ENCODE measurements around the gene SLC29A4.

Gene SLC29A4

GRCh38 chr7:5339955-5340354 is 57.2 kb downstream of the SLC29A4 start:
- Mint-ChIP-seq H3K36me3 (ENCODE audit: low read depth) (peaks cover 100% of the 10 kb centered on the region), H3K4me1 (ENCODE audit: low read depth) (no peaks in the 10 kb centered on the region), H3K9me3 (no peaks in the 10 kb centered on the region), H3K27ac (no peak overlapping the region), H3K27me3 (no peaks in the 10 kb centered on the region), H3K4me3 (no peak overlapping the region)
- intact Hi-C loops (cut with micrococcal nuclease): no loop called here

GRCh38 chr7:5342631-5343030 is 59.9 kb downstream of the SLC29A4 start:
- Mint-ChIP-seq H3K27ac (no peak overlapping the region), H3K9me3 (no peaks in the 10 kb centered on the region), H3K4me1 (ENCODE audit: low read depth) (no peaks in the 10 kb centered on the region), H3K27me3 (no peaks in the 10 kb centered on the region), H3K4me3 (no peak overlapping the region), H3K36me3 (ENCODE audit: low read depth) (peaks cover 100% of the 10 kb centered on the region)
- intact Hi-C loops (cut with micrococcal nuclease): no loop called here

GRCh38 chr7:5343884-5344283 is 61.1 kb downstream of the SLC29A4 start:
- no peaks in the 10 kb centered on the region for H3K9me3 Mint-ChIP-seq

GRCh38 chr7:5344342-5344741 is 61.6 kb downstream of the SLC29A4 start:
- peaks cover 100% of the 10 kb centered on the region for H3K36me3 Mint-ChIP-seq (ENCODE audit: low read depth)
- H3K27ac Mint-ChIP-seq: no peak overlapping the region
- intact Hi-C loops (cut with micrococcal nuclease): no loop called here
- no peaks in the 10 kb centered on the region for H3K9me3 Mint-ChIP-seq
- no peaks in the 10 kb centered on the region for H3K27me3 Mint-ChIP-seq
- no peak overlapping the region for H3K4me3 Mint-ChIP-seq
- H3K4me1 Mint-ChIP-seq (ENCODE audit: low read depth): no peaks in the 10 kb centered on the region

More at GRCh38 chr7:5343884-5344283, 61.1 kb downstream of the SLC29A4 start:
- H3K27ac Mint-ChIP-seq: no peak overlapping the region
- H3K27me3 Mint-ChIP-seq: no peaks in the 10 kb centered on the region
- peaks cover 100% of the 10 kb centered on the region for H3K36me3 Mint-ChIP-seq (ENCODE audit: low read depth)
- H3K4me3 Mint-ChIP-seq: no peak overlapping the region
- H3K4me1 Mint-ChIP-seq (ENCODE audit: low read depth): no peaks in the 10 kb centered on the region
- intact Hi-C loops (cut with micrococcal nuclease): no loop called here

GRCh38 chr7:5345171-5345570 is 62.4 kb downstream of the SLC29A4 start:
- Mint-ChIP-seq H3K27me3 (no peaks in the 10 kb centered on the region), H3K4me3 (no peak overlapping the region), H3K4me1 (ENCODE audit: low read depth) (no peaks in the 10 kb centered on the region), H3K9me3 (no peaks in the 10 kb centered on the region), H3K27ac (no peak overlapping the region), H3K36me3 (ENCODE audit: low read depth) (peaks cover 100% of the 10 kb centered on the region)
- intact Hi-C loops (cut with micrococcal nuclease): no loop called here

- Mint-ChIP-seq H3K36me3 (ENCODE audit: low read depth) (peaks cover 100% of the 10 kb centered on the region), H3K4me3 (no peak overlapping the region), H3K9me3 (no peaks in the 10 kb centered on the region), H3K4me1 (ENCODE audit: low read depth) (no peaks in the 10 kb centered on the region), H3K27ac (no peak overlapping the region), H3K27me3 (no peaks in the 10 kb centered on the region)
- intact Hi-C loops (cut with micrococcal nuclease): no loop called here
These were observed 62.9 kb downstream of the SLC29A4 start for GRCh38 chr7:5345671-5346070.

- Mint-ChIP-seq H3K27me3 (no peaks in the 10 kb centered on the region), H3K4me3 (no peak overlapping the region), H3K9me3 (no peaks in the 10 kb centered on the region), H3K36me3 (ENCODE audit: low read depth) (peaks cover 100% of the 10 kb centered on the region), H3K27ac (no peak overlapping the region), H3K4me1 (ENCODE audit: low read depth) (no peaks in the 10 kb centered on the region)
- intact Hi-C loops (cut with micrococcal nuclease): no loop called here
These were observed 65.6 kb downstream of the SLC29A4 start for GRCh38 chr7:5348134-5349004.

- H3K36me3 Mint-ChIP-seq (ENCODE audit: low read depth): peaks cover 100% of the 10 kb centered on the region
- intact Hi-C loops (cut with micrococcal nuclease): no loop called here
- no peak overlapping the region for H3K4me3 Mint-ChIP-seq
- H3K9me3 Mint-ChIP-seq: no peaks in the 10 kb centered on the region
- H3K27me3 Mint-ChIP-seq: no peaks in the 10 kb centered on the region
- peaks cover under 1% of the 10 kb centered on the region for H3K4me1 Mint-ChIP-seq (ENCODE audit: low read depth)
- H3K27ac Mint-ChIP-seq: no peak overlapping the region
These were observed 66.2 kb downstream of the SLC29A4 start for GRCh38 chr7:5349005-5349380.

- intact Hi-C loops (cut with micrococcal nuclease): no loop called here
- Mint-ChIP-seq H3K4me3 (no peak overlapping the region), H3K4me1 (ENCODE audit: low read depth) (peaks cover 6% of the 10 kb centered on the region), H3K27me3 (no peaks in the 10 kb centered on the region), H3K27ac (no peak overlapping the region), H3K9me3 (no peaks in the 10 kb centered on the region), H3K36me3 (ENCODE audit: low read depth) (peaks cover 100% of the 10 kb centered on the region)
These were observed 66.9 kb downstream of the SLC29A4 start for GRCh38 chr7:5349437-5350173.

GRCh38 chr7:5350174-5350463 is 67.4 kb downstream of the SLC29A4 start:
- Mint-ChIP-seq H3K27me3 (no peaks in the 10 kb centered on the region), H3K36me3 (ENCODE audit: low read depth) (peaks cover 100% of the 10 kb centered on the region), H3K4me3 (no peak overlapping the region), H3K27ac (no peak overlapping the region), H3K9me3 (no peaks in the 10 kb centered on the region), H3K4me1 (ENCODE audit: low read depth) (peaks cover 12% of the 10 kb centered on the region)
- intact Hi-C loops (cut with micrococcal nuclease): no loop called here

- Mint-ChIP-seq H3K36me3 (ENCODE audit: low read depth) (peaks cover 100% of the 10 kb centered on the region), H3K9me3 (no peaks in the 10 kb centered on the region), H3K27ac (no peak overlapping the region), H3K27me3 (no peaks in the 10 kb centered on the region), H3K4me1 (ENCODE audit: low read depth) (peaks cover 17% of the 10 kb centered on the region), H3K4me3 (no peak overlapping the region)
- intact Hi-C loops (cut with micrococcal nuclease): no loop called here
These were observed 68.0 kb downstream of the SLC29A4 start for GRCh38 chr7:5350600-5351385.

GRCh38 chr7:5351507-5352265 is 68.9 kb downstream of the SLC29A4 start:
- Mint-ChIP-seq H3K4me1 (ENCODE audit: low read depth) (peaks cover 17% of the 10 kb centered on the region), H3K27ac (no peak overlapping the region), H3K27me3 (no peaks in the 10 kb centered on the region), H3K36me3 (ENCODE audit: low read depth) (peaks cover 100% of the 10 kb centered on the region), H3K4me3 (no peak overlapping the region), H3K9me3 (no peaks in the 10 kb centered on the region)
- intact Hi-C loops (cut with micrococcal nuclease): no loop called here

GRCh38 chr7:5352440-5353010 is 69.8 kb downstream of the SLC29A4 start:
- H3K4me1 Mint-ChIP-seq (ENCODE audit: low read depth): peaks cover 17% of the 10 kb centered on the region
- no peaks in the 10 kb centered on the region for H3K27me3 Mint-ChIP-seq
- H3K36me3 Mint-ChIP-seq (ENCODE audit: low read depth): peaks cover 100% of the 10 kb centered on the region
- intact Hi-C loops (cut with micrococcal nuclease): no loop called here
- H3K4me3 Mint-ChIP-seq: no peak overlapping the region
- no peaks in the 10 kb centered on the region for H3K9me3 Mint-ChIP-seq
- no peak overlapping the region for H3K27ac Mint-ChIP-seq

All from dendritic cell treated with granulocyte-macrophage colony-stimulating factor and Interleukin-4, amounts not matched to agents 40 ng/mL and 50 ng/mL, for 4 days (primary cell).